Small intestine (tissue), 7 donors: Measurements from ENCODE around the gene MAPT. TPM values are rescaled to one million over a fixed set of nuclear protein-coding genes. Genes with fewer than 3 reads are reported as not detected.

Source experiments
- DNase-seq, 2 donors: peaks; one replicate each; pipeline versions ENCODE4 v3.0.0 to v3.0.0-alpha.2; 2013
- FAIRE-seq: peaks from 2 replicates; lab custom pipeline; 2012; peaks lifted over from hg19 to GRCh38; lab: Jason Lieb, UNC
- H3K27ac ChIP-seq, 3 donors: one replicate each; pipeline ENCODE4 v1.5.1; 2013; ENCODE audit warnings: low read length in 2 of 3, mild to moderate bottlenecking in 2 of 3, control low read depth in 1 of 3, inconsistent platforms in 1 of 3, low read depth in 1 of 3, moderate library complexity in 1 of 3
- H3K27me3 ChIP-seq, 3 donors: one replicate each; pipeline ENCODE4 v1.6.1; 2013; ENCODE audit warnings: low read length in 3 of 3, inconsistent platforms in 1 of 3; ENCODE audit not compliant: control insufficient read depth in 3 of 3, insufficient read depth in 3 of 3
- H3K36me3 ChIP-seq, 3 donors: one replicate each; pipeline ENCODE4 v1.6.1; 2013; ENCODE audit warnings: low read length in 3 of 3, inconsistent platforms in 1 of 3, low read depth in 1 of 3, mild to moderate bottlenecking in 1 of 3, moderate library complexity in 1 of 3; ENCODE audit not compliant: control insufficient read depth in 3 of 3, insufficient read depth in 2 of 3
- H3K4me1 ChIP-seq, 3 donors: one replicate each; pipeline ENCODE4 v1.6.1; 2013; ENCODE audit warnings: low read length in 2 of 3, inconsistent platforms in 1 of 3, low read depth in 1 of 3, mild to moderate bottlenecking in 1 of 3, moderate library complexity in 1 of 3; ENCODE audit not compliant: control insufficient read depth in 3 of 3, insufficient read depth in 2 of 3
- H3K4me3 ChIP-seq, 3 donors: one replicate each; pipeline ENCODE4 v1.5.1; 2013; ENCODE audit warnings: low read length in 3 of 3, control low read depth in 1 of 3, inconsistent platforms in 1 of 3, low read depth in 1 of 3, mild to moderate bottlenecking in 1 of 3, moderate library complexity in 1 of 3
- H3K9me3 ChIP-seq, 2 donors: one replicate each; pipeline ENCODE4 v1.6.1; 2013; ENCODE audit warnings: low read depth in 1 of 2, low read length in 1 of 2; ENCODE audit not compliant: control insufficient read depth in 2 of 2, insufficient read depth in 1 of 2
- WGBS, 3 donors: extraction: QIAGEN DNeasy Blood & Tissue Kit; methylation state at CpG; one replicate each; pipeline ENCODE4 v1.1.7; 2013; 5-methylcytosine and 5-hydroxymethylcytosine counted together
- polyA plus RNA-seq, 4 donors: library from polyadenylated mRNA; stranded (reverse) in 3 of 4; unstranded in 1 of 4; fragments of 200-250 nt in 3 of 4; fragments of 120-200 nt in 1 of 4; gene quantifications; one replicate each; pipeline versions ENCODE4 v1.2.1 to v1.2.3, GENCODE V29; 2013
- donor health status: healthy with polysubstance abuse.
- donor health status: control.
- donor health status: control.
- donor health status: Bipolar disorder and iron deficiency.
- donor health status: healthy.

MAPT gene
- polyA plus RNA-seq, 4 donors: 0.54 to 6.0 (median 0.87) TPM; not detected in 1

DNA sequence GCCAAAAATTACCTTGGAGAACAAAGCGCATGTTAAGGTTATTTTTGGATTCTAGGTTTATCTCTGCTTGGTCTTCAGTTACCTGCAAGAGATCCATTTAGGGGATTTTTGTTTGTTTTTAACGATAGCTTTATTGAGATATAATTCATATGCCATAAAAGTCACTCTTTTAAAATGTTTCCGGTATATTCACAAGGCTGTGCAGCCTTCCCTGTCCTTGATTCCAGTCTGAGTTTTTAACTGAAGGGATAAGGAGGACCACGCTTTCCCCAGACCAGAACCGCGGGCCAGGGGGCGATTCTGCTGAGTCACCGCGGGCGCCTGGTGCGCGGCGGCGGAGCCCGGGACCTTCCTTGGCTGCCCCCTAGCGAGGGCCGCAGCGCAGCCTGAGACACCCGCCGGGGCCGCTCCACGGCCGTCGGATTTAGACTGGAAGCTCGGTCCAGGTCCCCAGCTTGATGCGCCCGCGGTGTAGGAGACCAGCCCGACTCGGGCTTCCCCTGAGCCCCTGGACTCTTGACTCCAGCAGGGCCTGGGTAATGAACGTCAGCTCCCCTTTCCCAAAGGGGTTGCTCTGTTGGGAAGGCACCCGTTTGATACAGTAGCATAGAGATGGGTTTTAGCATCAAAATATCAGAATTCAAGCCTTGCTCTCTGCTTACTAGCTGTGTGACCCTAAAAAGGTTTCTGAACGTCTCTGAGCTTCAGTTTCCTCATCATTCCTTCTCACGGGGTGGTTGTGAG lies 54.7 kb downstream of the MAPT start:
- Histone ChIP-seq H3K4me3 (no peak overlapping the region), H3K9me3 (no peaks in the 10 kb centered on the region), H3K36me3 (no peaks in the 10 kb centered on the region), H3K27ac (no peak overlapping the region), H3K4me1 (no peaks in the 10 kb centered on the region), H3K27me3 (peaks cover 3 to 38% (median 6%) of the 10 kb centered on the region in 3 donors)
- DNase-seq (peak; percentile 47 to 68), FAIRE-seq (no peak)
- WGBS, 3 donors: 3 to 7% (median 6%) methylated on average over 34 of the region's 34 CpGs

DNA sequence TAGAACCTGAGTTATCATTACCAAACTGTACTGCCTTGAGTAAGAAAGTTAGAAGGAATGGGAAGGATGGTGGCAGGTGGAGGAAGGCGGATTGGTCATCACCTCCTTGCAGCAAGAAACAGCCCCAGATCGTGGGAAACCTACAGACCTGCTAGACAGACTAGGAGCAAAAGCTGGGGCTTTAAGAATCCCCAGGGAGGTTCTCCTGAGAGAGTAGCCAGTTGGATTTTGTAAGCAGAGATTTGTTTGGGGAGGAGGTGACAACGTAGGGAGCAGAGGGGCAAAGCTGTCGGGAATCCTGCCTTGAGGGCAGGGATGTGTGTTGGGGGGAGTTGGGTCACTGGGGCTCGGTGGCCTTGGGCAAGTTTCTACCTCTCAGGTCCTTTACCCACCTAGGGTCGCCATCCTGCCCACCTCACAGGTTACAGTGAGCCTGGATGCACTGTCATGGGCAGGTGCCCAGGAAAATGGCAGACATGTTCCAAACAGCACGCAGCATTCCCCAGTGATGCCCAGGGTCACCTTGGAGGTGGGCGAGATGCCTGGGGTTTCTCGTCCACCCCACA lies 55.5 kb downstream of the MAPT start:
- no peak for FAIRE-seq
- WGBS, 3 donors: 65 to 81% (median 70%) methylated on average over 9 of the region's 9 CpGs

DNA sequence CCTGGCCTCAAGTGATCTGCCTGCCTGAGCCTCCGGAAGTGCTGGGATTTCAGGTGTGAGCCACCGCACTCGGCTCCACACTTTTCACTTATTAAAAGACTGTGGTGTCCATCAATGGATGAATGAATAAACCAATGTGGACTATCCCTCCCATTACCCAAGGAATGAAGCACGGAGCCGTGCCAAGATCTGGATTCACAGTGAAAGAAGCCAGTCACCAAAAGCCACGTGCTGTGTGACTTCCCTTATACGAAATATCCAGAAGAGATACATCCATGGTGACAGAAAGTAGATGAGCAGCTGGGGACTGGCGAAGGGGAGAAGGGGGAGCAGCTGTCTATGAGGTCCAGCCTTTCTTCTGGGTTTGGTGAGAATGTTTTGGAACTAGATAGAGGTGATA lies 56.5 kb downstream of the MAPT start:
- H3K4me1 ChIP-seq: no peaks in the 10 kb centered on the region
- H3K4me3 ChIP-seq: no peak overlapping the region
- WGBS, 3 donors: 81 to 86% (median 83%) methylated on average over 8 of the region's 8 CpGs
- DNase-seq: no peak
- FAIRE-seq: no peak
- H3K36me3 ChIP-seq: no peaks in the 10 kb centered on the region
- peaks cover 3 to 35% (median 6%) of the 10 kb centered on the region in 3 donors for H3K27me3 ChIP-seq
- H3K9me3 ChIP-seq: no peaks in the 10 kb centered on the region
- no peak overlapping the region for H3K27ac ChIP-seq

More for the DNA sequence above, 55.5 kb downstream of the MAPT start:
- Histone ChIP-seq H3K27me3 (peaks cover 3 to 36% (median 6%) of the 10 kb centered on the region in 3 donors), H3K36me3 (no peaks in the 10 kb centered on the region), H3K9me3 (no peaks in the 10 kb centered on the region), H3K4me3 (no peak overlapping the region), H3K4me1 (no peaks in the 10 kb centered on the region), H3K27ac (no peak overlapping the region)
- no peak for DNase-seq

DNA sequence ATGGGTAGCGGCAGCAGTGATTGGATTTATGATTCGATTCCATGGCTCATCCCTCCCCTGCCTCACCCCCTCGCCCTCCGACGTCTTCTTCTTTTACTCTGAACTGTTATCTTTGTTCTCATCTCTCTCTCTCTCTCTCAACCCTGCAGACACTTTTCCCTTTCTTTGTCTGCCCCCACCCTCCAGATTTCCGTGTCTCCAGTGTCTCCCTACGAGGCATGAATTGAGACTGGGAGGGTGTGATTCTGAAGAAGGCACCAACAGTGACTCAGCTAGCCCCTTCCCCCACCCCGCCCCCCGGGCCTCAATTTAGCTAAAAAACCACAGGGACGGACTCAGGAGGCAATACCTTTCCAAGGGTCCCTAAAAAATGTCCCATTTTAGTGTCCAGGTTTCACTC lies 57.0 kb downstream of the MAPT start:
- Histone ChIP-seq H3K36me3 (no peaks in the 10 kb centered on the region), H3K9me3 (no peaks in the 10 kb centered on the region), H3K27me3 (peaks cover 3 to 35% (median 6%) of the 10 kb centered on the region in 3 donors), H3K4me3 (no peak overlapping the region), H3K4me1 (no peaks in the 10 kb centered on the region), H3K27ac (no peak overlapping the region)
- WGBS, 3 donors: 48 to 65% (median 59%) methylated on average over 10 of the region's 10 CpGs
- FAIRE-seq: no peak
- no peak for DNase-seq

DNA sequence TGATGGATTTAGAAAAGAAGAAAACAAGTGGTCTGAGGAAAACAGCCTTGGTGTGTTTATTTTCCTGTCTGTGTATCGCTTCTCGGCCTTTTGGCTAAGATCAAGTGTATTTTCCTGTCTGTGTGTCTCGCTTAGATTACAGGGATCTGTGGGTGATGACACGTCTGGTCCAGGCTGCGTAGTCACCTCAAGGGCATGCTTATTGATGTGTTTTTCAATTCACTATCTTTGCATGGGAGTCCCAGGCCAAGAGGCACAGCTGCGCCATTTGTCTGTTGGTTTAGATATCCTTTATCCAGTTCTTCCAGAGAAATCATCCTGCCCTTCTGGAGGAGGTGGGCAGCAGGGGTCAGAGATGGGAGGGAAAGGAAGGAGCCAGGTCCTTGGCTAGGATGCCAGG lies 57.6 kb downstream of the MAPT start:
- Histone ChIP-seq H3K9me3 (no peaks in the 10 kb centered on the region), H3K36me3 (no peaks in the 10 kb centered on the region), H3K27ac (no peak overlapping the region), H3K4me3 (no peak overlapping the region), H3K4me1 (no peaks in the 10 kb centered on the region), H3K27me3 (peaks cover 3 to 35% (median 6%) of the 10 kb centered on the region in 3 donors)
- DNase-seq (no peak), FAIRE-seq (no peak)
- WGBS, 3 donors: 71 to 83% (median 76%) methylated on average over 6 of the region's 6 CpGs

DNA sequence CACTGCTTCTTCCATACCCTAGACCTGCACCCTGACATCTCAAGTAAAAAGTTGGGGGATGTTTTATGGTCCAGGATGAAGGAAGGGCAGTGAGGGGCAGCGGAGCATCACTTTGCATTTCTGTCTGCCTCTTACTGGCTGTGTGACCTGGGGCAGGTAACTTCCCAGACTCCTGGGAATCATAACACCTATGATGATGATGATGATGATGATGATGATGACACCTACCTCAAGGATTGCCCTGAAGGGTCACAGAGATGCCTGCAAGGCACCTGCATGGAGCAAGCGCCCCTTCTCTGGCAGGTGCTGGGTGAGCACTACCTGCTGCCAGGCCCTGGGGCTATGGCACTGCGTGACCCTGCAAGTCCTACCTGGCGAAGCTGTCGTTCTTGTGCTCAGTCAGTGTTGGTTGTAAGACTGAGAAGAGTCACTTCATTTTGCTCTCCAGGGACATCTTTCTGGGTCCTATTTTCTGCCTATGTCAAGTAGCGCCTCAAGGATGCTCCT lies 58.5 kb downstream of the MAPT start:
- H3K4me3 ChIP-seq: no peak overlapping the region
- H3K27ac ChIP-seq: no peak overlapping the region
- peaks cover 3 to 35% (median 6%) of the 10 kb centered on the region in 3 donors for H3K27me3 ChIP-seq
- H3K36me3 ChIP-seq: no peaks in the 10 kb centered on the region
- FAIRE-seq (no peak), DNase-seq (no peak)
- H3K4me1 ChIP-seq: no peaks in the 10 kb centered on the region
- no peaks in the 10 kb centered on the region for H3K9me3 ChIP-seq
- WGBS, 3 donors: 88 to 97% (median 94%) methylated on average over 6 of the region's 6 CpGs

DNA sequence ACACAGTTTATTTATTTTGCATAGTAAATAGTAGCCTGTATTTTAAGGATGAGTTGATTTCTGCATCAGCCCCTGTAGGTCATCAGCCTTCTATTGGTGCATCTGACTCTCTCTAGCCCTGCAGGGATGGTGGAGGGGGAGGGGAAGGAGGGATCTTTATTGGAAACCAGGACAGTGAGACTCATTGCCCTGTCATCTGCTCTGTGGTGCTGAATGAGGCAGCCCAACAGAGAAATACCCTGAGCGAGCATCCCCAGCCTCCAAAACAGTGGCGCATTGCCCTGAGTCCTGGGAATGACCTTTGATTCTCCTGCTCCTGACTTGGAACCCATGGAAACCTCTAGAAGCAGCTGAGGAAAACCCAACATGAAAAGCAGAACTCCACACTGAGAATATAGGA lies 59.2 kb downstream of the MAPT start:
- FAIRE-seq (no peak), DNase-seq (no peak)
- peaks cover 3 to 29% (median 6%) of the 10 kb centered on the region in 3 donors for H3K27me3 ChIP-seq
- no peak overlapping the region for H3K27ac ChIP-seq
- WGBS, 3 donors: 53 to 81% (median 65%) methylated on average over 2 of the region's 2 CpGs
- H3K9me3 ChIP-seq: no peaks in the 10 kb centered on the region
- H3K36me3 ChIP-seq: no peaks in the 10 kb centered on the region
- H3K4me1 ChIP-seq: no peaks in the 10 kb centered on the region
- no peak overlapping the region for H3K4me3 ChIP-seq

DNA sequence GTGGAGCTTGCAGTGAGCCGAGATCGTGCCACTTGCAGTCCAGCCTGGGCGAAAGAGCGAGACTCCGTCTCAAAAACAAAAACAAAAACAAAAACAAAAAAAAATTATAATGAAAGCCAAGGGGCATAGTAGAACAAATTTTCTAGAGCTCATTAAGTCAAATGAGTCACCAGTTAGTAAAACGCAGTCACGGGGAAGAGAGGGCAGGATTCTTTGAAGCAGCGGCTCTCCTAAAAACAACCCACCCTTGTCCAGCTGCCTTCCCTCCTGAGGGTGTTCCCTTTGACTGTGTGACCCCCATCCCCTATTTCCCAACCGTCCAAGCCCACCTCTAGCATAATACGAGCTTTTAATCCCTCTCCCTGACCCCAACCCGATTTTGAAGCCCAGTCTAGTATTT lies 60.6 kb downstream of the MAPT start:
- Histone ChIP-seq H3K4me3 (no peak overlapping the region), H3K27me3 (peaks cover 0 to 18% (median 4%) of the 10 kb centered on the region in 3 donors), H3K36me3 (no peaks in the 10 kb centered on the region), H3K9me3 (no peaks in the 10 kb centered on the region), H3K4me1 (no peaks in the 10 kb centered on the region), H3K27ac (no peak overlapping the region)
- DNase-seq: no peak
- 68 to 80% (median 70%) methylated on average over 11 of the region's 11 CpGs for WGBS, 3 donors
- no peak for FAIRE-seq
